HG02840 (cell line): ENCODE measurements around the gene TNFAIP2.

ENCODE experiments used
- ATAC-seq: cut with Tn5 transposase; IDR thresholded peaks from one replicate; pipeline ENCODE4 v1.9.1; 2021; ENCODE audit warnings: mild to moderate bottlenecking, moderate library complexity, moderate number of reproducible peaks; ENCODE audit not compliant: unreplicated experiment, low FRiP score

TNFAIP2 gene

GRCh38 chr14:103178521-103178920 is 55.3 kb downstream of the TNFAIP2 start:
- no peak for ATAC-seq

GRCh38 chr14:103179094-103179493 is 55.8 kb downstream of the TNFAIP2 start:
- ATAC-seq = no peak

- no peak for ATAC-seq
Measured at GRCh38 chr14:103180331-103180730, 57.1 kb downstream of the TNFAIP2 start.

GRCh38 chr14:103184046-103184445 is 60.8 kb downstream of the TNFAIP2 start:
- no peak for ATAC-seq

GRCh38 chr14:103185051-103186029 is 62.1 kb downstream of the TNFAIP2 start:
- ATAC-seq = no peak

- no peak for ATAC-seq
Measured at GRCh38 chr14:103186241-103186822, 63.1 kb downstream of the TNFAIP2 start.
